ENCODE measurements around the gene BMP10. TPM values are rescaled to one million over a fixed set of nuclear protein-coding genes. Genes with fewer than 3 reads are reported as not detected.

The BMP10 gene
- total RNA-seq, 1 experiment from 2014 or later, result not detected

DNA sequence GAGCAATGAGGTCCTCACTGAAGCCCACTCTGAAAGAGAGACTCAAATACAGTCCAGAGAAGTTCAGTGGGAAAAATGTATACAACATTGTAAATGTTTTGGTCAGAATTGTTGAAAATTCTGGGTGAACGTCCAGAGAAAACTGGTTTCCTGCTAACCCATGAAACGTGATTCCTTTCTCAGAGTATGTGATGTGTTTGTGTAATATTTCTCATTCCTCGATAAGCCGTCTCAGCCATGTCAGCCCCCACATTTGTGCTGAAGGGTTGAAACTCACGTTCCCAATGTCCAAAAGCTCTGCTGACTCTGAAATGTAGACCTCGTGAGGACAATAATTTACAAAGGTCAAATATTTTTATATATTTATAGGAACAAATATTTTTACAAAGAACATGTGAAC lies 51.6 kb downstream of the BMP10 start:
- Histone ChIP-seq H3K9ac (ENCODE audit: low read length) (no peak overlapping the region), H3K4me2 (ENCODE audit: low read length) (no peak overlapping the region), H3K9me3 (ENCODE audit: control insufficient read depth in 1 of 2, insufficient read depth in 1 of 2, low read depth in 1 of 2, low read length in 2 of 2) (no peaks in the 10 kb centered on the region), H3K36me3 (ENCODE audit: control insufficient read depth in 1 of 2, insufficient read depth in 2 of 2, low read length in 2 of 2) (no peaks in the 10 kb centered on the region), H3K27me3 (ENCODE audit: insufficient read depth, low read length) (no peaks in the 10 kb centered on the region), H3K27ac (ENCODE audit: low read depth, low read length) (no peak overlapping the region), H3K9me2 (ENCODE audit: insufficient read depth) (no peaks in the 10 kb centered on the region), H3K4me3 (replicated peaks in 1 of 2; ENCODE audit: low read depth in 1 of 2, low read length in 2 of 2) (no peak overlapping the region), H3K79me2 (ENCODE audit: insufficient read depth, low read length) (no peaks in the 10 kb centered on the region), H4K20me1 (ENCODE audit: insufficient read depth) (no peaks in the 10 kb centered on the region), H2AFZ (ENCODE audit: low read depth, low read length, poor library complexity, severe bottlenecking) (no peak overlapping the region), H3K4me1 (ENCODE audit: control insufficient read depth in 1 of 2, insufficient read depth in 2 of 2, low read length in 2 of 2) (no peaks in the 10 kb centered on the region)
- no peak for DNase-seq (ENCODE audit: low read depth, low spot score)
- BruUV-seq (replicated peaks), result no TSS peak
- ChIA-PET CTCF (interaction anchor here (2.0 kb wide), 1 partner anchor 16 kb away, joined by 4 read pairs; no protein-coding TSS in a partner anchor), RAD21 (ENCODE audit: low non-redundant PET in 1 of 2, low total read pairs in 2 of 2, uncharacterized antibody in 2 of 2, unreplicated experiment in 2 of 2) (no interaction called here), POLR2A (interaction anchor here (0.6 kb wide), 1 partner anchor 75 kb away, joined by 3 read pairs; no protein-coding TSS in a partner anchor)
- TF ChIP-seq POLR2A (IDR thresholded peaks at IDR 0.05; ENCODE audit: borderline replicate concordance, extremely low read depth, insufficient read depth, insufficient read length) (no peak), SIN3A (IDR thresholded peaks at IDR 0.05; ENCODE audit: low read depth) (no peak), FOSL1 (IDR thresholded peaks at IDR 0.05; ENCODE audit: low read depth) (no peak), EGR1 (IDR thresholded peaks at IDR 0.05; ENCODE audit: low read depth) (no peak), CBX3 (IDR thresholded peaks at IDR 0.05; ENCODE audit: low read depth) (no peak), MAX (IDR thresholded peaks at IDR 0.05) (no peak), ZFX (IDR thresholded peaks at IDR 0.05) (no peak), ELF1 (IDR thresholded peaks at IDR 0.05; ENCODE audit: borderline replicate concordance, low read depth) (no peak), SP1 (IDR thresholded peaks at IDR 0.05; ENCODE audit: low read depth) (no peak), SRF (IDR thresholded peaks at IDR 0.05; ENCODE audit: low read depth) (no peak)
- no peak for ATAC-seq
- intact Hi-C loops (cut with micrococcal nuclease), result no loop called here

- Histone ChIP-seq H3K79me2 (ENCODE audit: insufficient read depth, low read length) (no peaks in the 10 kb centered on the region), H3K27me3 (ENCODE audit: insufficient read depth, low read length) (no peaks in the 10 kb centered on the region), H3K4me3 (replicated peaks in 1 of 2; ENCODE audit: low read depth in 1 of 2, low read length in 2 of 2) (no peak overlapping the region), H2AFZ (ENCODE audit: low read depth, low read length, poor library complexity, severe bottlenecking) (no peak overlapping the region), H3K36me3 (ENCODE audit: control insufficient read depth in 1 of 2, insufficient read depth in 2 of 2, low read length in 2 of 2) (no peaks in the 10 kb centered on the region), H3K9me3 (ENCODE audit: control insufficient read depth in 1 of 2, insufficient read depth in 1 of 2, low read depth in 1 of 2, low read length in 2 of 2) (no peaks in the 10 kb centered on the region), H4K20me1 (ENCODE audit: insufficient read depth) (no peaks in the 10 kb centered on the region), H3K4me1 (ENCODE audit: control insufficient read depth in 1 of 2, insufficient read depth in 2 of 2, low read length in 2 of 2) (no peaks in the 10 kb centered on the region), H3K4me2 (ENCODE audit: low read length) (no peak overlapping the region), H3K27ac (ENCODE audit: low read depth, low read length) (no peak overlapping the region), H3K9ac (ENCODE audit: low read length) (no peak overlapping the region), H3K9me2 (ENCODE audit: insufficient read depth) (no peaks in the 10 kb centered on the region)
- ChIA-PET CTCF (no interaction called here), POLR2A (no interaction called here), RAD21 (ENCODE audit: low non-redundant PET in 1 of 2, low total read pairs in 2 of 2, uncharacterized antibody in 2 of 2, unreplicated experiment in 2 of 2) (no interaction called here)
- TF ChIP-seq SIN3A (IDR thresholded peaks at IDR 0.05; ENCODE audit: low read depth) (no peak), POLR2A (IDR thresholded peaks at IDR 0.05; ENCODE audit: borderline replicate concordance, extremely low read depth, insufficient read depth, insufficient read length) (no peak), SP1 (IDR thresholded peaks at IDR 0.05; ENCODE audit: low read depth) (no peak), CBX3 (IDR thresholded peaks at IDR 0.05; ENCODE audit: low read depth) (no peak), SRF (IDR thresholded peaks at IDR 0.05; ENCODE audit: low read depth) (no peak), MAX (IDR thresholded peaks at IDR 0.05) (no peak), ZNF274 (IDR thresholded peaks at IDR 0.05; ENCODE audit: low read depth, low read length) (no peak), FOSL1 (IDR thresholded peaks at IDR 0.05; ENCODE audit: low read depth) (no peak)
- TF ChIP-seq, protein P1, sequence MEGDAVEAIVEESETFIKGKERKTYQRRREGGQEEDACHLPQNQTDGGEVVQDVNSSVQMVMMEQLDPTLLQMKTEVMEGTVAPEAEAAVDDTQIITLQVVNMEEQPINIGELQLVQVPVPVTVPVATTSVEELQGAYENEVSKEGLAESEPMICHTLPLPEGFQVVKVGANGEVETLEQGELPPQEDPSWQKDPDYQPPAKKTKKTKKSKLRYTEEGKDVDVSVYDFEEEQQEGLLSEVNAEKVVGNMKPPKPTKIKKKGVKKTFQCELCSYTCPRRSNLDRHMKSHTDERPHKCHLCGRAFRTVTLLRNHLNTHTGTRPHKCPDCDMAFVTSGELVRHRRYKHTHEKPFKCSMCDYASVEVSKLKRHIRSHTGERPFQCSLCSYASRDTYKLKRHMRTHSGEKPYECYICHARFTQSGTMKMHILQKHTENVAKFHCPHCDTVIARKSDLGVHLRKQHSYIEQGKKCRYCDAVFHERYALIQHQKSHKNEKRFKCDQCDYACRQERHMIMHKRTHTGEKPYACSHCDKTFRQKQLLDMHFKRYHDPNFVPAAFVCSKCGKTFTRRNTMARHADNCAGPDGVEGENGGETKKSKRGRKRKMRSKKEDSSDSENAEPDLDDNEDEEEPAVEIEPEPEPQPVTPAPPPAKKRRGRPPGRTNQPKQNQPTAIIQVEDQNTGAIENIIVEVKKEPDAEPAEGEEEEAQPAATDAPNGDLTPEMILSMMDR (IDR thresholded peaks at IDR 0.05 in 2 of 3, conservative IDR thresholded peaks at IDR 0.05 in 1 of 3; ENCODE audit: borderline replicate concordance in 1 of 3, insufficient read depth in 1 of 3, low read depth in 2 of 3, low read length in 2 of 3), result no peak
- no peak for DNase-seq (ENCODE audit: low read depth, low spot score)
- BruUV-seq (replicated peaks), result no TSS peak
- ATAC-seq, result no peak
- intact Hi-C loops (cut with micrococcal nuclease), result no loop called here
Observed at GRCh38 chr2:68817306-68817705, 53.9 kb downstream of the BMP10 start.
